Hypothalamus (tissue), 51 donors: Measurements from ENCODE around the gene UNC45A.

Experiments used
- DNase-seq, 51 donors: peaks; one replicate each; lab custom pipeline; 2025; lab: John Stamatoyannopoulos, UW

Gene UNC45A

GRCh38 chr15:90994059-90994416 lies 59.0 kb downstream of the UNC45A start:
- DNase-seq = peak in 2 of 51 donors; percentile 4 to 25

- peak; percentile 38 to 98 (median 94) for DNase-seq
Measured at GRCh38 chr15:90994417-90995311, 59.6 kb downstream of the UNC45A start, which contains the start of gene PRC1. PRC1 (minus strand) TSS chr15:90994535; CDS start chr15:90994417, 118 bp downstream.

- no peak for DNase-seq
Measured at GRCh38 chr15:90998737-90999136, 63.7 kb downstream of the UNC45A start.

GRCh38 chr15:91001209-91001608 lies 66.1 kb downstream of the UNC45A start:
- no peak for DNase-seq
